GM21390 (cell line): ENCODE results near the gene CCL8.

Experiments
- ATAC-seq: cut with Tn5 transposase; IDR thresholded peaks from one replicate; pipeline ENCODE4 v1.9.1; 2021; ENCODE audit not compliant: unreplicated experiment

Gene CCL8

GRCh38 chr17:34366529-34367107 is 47.4 kb downstream of the CCL8 start:
- no peak for ATAC-seq

- ATAC-seq: no peak
Observed at GRCh38 chr17:34367486-34368195, 48.4 kb downstream of the CCL8 start.

GRCh38 chr17:34368196-34368945 is 49.1 kb downstream of the CCL8 start:
- ATAC-seq: no peak

GRCh38 chr17:34368946-34369500 is 49.8 kb downstream of the CCL8 start:
- no peak for ATAC-seq

GRCh38 chr17:34369571-34369970 is 50.3 kb downstream of the CCL8 start:
- ATAC-seq: no peak

- no peak for ATAC-seq
Observed at GRCh38 chr17:34370376-34370996, 51.3 kb downstream of the CCL8 start.

- no peak for ATAC-seq
Observed at GRCh38 chr17:34370997-34371395, 51.8 kb downstream of the CCL8 start.
